Esophagus muscularis mucosa (tissue), 4 donors: ENCODE measurements around the gene AK8.

Experiments
- EP300 ChIP-seq: sonication (generic); formaldehyde crosslinking; IDR thresholded peaks from one replicate; pipeline ENCODE4 v1.6.1; 2017; ENCODE audit warnings: antibody characterized with exemption
- POLR2A ChIP-seq: fragments of 450-650 bp; IDR thresholded peaks from one replicate; pipeline ENCODE4 v1.6.1; 2017; ENCODE audit warnings: antibody characterized with exemption, moderate library complexity, mild to moderate bottlenecking, low read depth
- TF ChIP-seq, protein P1 (sequence below), 3 experiments: fragments of 200-600 bp in 2 of 3; fragments of 450-650 bp in 1 of 3; sonication (generic) in 2 of 3; IDR thresholded peaks; one replicate each; pipeline ENCODE4 v1.5.1; 2017 to 2019; ENCODE audit warnings: antibody characterized with exemption in 3 of 3, mild to moderate bottlenecking in 2 of 3, moderate library complexity in 1 of 3

DNA sequence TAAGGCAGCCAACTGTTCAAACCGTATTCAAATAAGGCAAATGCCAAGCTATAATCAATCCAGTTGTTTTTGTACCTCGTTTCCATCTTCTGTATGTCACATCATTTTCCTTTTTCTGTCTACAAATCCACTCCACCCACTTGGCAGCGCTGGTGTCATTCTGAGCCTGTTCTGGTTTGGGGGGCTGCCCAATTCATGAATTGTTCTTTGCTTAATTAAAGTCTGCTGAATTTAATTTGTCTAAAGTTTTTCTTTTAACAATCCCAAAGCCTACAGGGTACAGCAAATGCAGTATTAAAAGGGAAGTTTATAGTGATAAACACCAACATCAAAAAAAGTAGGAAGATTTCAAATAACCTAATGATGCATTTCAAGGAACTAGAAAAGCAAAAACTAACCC lies 114.5 kb downstream of the AK8 start:
- TF ChIP-seq, protein P1, sequence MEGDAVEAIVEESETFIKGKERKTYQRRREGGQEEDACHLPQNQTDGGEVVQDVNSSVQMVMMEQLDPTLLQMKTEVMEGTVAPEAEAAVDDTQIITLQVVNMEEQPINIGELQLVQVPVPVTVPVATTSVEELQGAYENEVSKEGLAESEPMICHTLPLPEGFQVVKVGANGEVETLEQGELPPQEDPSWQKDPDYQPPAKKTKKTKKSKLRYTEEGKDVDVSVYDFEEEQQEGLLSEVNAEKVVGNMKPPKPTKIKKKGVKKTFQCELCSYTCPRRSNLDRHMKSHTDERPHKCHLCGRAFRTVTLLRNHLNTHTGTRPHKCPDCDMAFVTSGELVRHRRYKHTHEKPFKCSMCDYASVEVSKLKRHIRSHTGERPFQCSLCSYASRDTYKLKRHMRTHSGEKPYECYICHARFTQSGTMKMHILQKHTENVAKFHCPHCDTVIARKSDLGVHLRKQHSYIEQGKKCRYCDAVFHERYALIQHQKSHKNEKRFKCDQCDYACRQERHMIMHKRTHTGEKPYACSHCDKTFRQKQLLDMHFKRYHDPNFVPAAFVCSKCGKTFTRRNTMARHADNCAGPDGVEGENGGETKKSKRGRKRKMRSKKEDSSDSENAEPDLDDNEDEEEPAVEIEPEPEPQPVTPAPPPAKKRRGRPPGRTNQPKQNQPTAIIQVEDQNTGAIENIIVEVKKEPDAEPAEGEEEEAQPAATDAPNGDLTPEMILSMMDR (IDR thresholded peaks at IDR 0.05) = no peak
- no peak for TF ChIP-seq EP300
- TF ChIP-seq POLR2A = no peak
